HPDE6-E6E7 (cell line): ENCODE data around the gene REEP6.
"Not testable (repeated sequence)": the region's sequence is repeated elsewhere in the genome, so short reads cannot be mapped to it uniquely, and the experiment has no call there.

Experiments used
- DNase-seq: peaks from one replicate; pipeline ENCODE4 v3.0.0; 2011; ENCODE audit warnings: missing footprints; ENCODE audit errors: extremely low spot score

Gene REEP6

DNA sequence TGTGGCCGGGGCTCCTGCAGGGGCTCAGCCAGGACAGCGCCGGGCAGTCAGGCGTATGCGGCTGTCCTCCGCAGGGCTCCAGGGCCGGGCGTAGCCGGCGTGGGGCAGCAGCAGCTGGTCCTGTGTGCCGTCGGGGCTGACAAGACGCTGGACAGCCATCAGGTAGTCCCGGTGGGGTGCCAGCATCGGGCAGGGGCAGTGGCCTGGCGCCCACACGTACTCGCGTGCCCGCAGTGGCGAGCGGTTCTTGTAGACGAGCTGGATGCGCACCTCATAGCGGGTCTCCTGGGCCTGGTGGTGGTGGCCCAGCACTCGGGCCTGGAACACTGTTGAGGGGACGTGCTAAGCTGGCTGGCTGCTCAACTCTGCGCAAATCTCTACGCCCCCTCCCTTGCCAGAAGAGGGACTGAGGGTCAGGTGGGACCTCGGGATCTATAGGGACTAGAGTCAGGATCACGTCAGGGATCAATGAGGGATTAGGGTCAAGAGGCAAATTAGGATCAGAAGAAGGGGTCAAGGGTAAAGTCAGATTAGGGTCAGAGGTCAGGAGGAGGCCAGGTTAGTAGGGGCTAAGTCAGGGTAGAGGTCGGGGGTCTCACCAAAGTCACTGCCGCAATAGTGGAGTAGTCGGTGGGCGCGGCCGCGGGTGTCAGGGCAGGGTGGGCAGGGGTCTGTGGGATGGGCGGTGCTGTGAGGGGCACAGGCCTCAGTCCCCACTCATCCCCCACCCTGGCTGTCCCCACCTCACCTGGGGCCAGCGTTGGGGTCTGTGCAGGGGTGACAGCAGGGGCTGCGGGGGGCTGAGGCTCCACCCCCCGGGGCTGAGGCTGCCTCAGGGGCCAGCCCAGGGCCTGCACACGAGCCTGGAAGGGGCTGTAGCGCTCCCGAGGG is 15.3 kb downstream of the REEP6 start:
- DNase-seq: no peak

DNA sequence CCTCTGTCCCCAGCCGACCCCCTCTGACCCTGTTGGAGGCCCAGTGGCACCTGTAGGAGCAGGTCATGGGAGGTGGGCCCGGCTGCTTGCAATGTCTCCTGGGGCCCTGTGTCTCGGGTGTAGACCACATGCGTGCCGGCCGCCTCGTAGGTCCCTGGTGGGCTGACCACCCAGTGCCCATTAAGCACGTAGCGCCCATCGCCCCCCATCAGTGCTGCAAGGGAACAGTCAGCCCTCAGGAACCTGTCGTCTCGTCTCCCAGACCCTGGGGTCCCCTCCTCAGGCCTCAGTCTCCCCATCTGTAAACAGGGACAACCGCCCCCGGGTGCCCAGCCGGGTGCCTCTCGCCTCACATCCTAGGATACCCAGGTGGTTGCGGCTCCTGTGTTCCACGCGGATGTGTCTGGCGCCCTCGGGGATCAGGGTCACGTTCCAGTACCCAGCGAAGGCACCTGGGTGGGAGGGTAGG is 16.2 kb downstream of the REEP6 start:
- no peak for DNase-seq

- DNase-seq: peak; percentile 96
These were observed 17.0 kb downstream of the REEP6 start for GRCh38 chr19:1507763-1508506.

GRCh38 chr19:1508507-1508856 is 17.5 kb downstream of the REEP6 start:
- no peak for DNase-seq

DNA sequence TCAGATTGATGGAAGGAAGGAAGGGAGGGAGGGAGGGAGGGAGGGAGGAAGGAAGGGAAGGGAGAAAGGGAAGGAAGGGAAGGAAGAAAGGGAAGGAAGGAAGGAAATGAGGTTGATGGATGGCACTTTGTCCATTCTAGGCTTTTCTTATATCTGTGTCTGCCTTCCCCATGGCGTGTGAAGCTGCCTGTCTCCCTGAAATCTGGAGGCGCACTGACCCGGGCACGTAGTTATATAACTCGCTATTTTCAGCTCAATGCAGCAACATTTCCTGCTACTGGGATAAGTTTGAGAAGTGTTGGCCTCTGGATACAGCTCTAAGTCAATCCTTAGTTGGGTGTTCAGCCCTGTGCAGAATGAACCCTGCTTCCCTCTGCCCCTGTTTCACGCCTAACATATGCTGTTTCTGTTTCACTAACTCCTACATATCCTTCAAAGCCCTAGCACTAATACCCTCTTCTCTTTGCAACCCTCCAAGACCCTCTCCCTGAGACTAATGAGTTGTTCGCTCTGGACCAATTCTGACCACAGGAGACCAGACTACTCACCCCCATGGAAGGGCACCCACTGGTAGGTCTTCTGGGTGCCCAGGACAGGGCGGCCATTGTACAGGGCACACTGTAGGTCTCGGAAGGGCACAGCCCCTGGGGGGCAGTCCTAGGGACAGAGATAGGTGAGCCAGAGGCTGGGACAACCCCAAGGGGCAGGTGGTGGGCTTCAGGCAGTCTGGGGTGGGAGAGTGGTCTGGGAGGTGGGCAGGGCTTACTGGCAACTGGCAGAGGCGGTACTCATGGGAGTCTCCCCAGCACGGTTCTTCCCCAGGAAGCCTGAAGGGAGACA is 18.8 kb downstream of the REEP6 start:
- DNase-seq: no peak

DNA sequence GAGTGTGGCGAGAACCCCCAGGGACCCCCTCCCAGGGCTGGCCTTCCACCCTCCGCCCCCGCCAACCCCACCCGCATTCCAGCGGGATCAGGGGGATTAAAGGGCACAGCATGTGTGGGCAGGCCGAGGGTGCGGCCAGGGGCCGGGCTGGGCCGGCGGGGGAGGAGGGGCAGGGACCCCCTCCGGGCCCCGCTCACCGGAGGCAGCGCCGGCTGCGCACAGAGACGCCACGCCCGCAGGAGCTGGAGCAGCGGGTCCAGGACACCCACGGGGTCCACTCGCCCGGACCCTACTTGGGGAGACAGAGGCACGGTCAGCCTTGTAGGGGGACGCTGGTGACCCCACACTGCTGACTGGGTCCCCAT is 19.4 kb downstream of the REEP6 start:
- DNase-seq: no peak

GRCh38 chr19:1510807-1511206 is 19.8 kb downstream of the REEP6 start:
- DNase-seq: no peak

DNA sequence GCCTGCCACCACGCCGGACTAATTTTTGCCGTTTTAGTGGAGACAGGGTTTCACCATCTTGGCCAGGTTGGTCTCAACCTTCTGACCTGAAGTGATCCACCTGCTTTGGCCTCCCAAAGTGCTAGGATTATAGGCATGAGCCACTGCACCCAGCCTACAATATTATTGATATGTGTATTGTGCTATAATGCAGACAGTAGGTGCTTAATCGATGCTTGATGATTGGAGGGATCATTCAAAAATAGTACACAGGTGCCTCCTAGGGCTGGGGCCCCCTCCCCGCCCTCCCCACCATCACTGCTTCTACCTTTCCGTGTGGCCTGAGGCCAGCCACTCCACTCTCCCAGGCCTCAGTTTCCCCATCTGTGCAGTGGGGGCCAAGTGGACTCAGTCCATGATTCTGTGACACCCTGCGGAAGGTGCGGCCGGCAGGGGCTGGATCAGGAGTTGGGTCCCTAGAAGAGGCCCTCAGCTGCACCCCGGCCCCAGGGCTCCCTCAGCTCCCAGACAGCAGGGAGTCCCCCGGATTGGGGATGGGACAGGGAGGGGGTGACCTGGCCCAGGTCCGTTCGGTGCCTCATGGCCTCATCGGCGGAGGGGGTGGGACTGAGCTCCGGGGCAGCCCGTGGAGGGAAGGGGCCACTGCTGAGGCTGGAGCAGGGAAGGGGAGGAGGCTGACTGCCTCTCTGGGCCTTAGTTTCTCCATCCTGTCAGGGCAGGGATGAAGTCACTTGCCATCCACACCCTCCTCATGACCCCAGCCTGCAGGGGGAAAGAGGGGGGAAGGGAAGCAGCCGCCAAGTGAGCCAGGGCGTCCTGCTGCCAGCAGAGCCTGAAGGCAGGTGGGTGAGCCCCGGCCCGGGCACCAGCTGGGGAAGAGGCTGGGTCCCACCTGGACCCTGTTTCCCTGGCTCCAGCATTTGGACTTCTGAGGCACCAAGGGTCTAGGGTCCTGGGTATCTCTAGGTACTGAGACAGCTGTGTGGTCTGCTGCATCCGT is 20.6 kb downstream of the REEP6 start:
- DNase-seq: no peak

- peak; percentile 60 for DNase-seq
These were observed 21.9 kb downstream of the REEP6 start, which contains the start of gene ADAMTSL5 for GRCh38 chr19:1512671-1513498. Gene ADAMTSL5, minus strand, starts transcription at chr19:1513019. Its CDS starts 2,076 bp downstream, at chr19:1510943.

GRCh38 chr19:1513499-1514294 is 22.7 kb downstream of the REEP6 start:
- DNase-seq: peak; percentile 61

DNA sequence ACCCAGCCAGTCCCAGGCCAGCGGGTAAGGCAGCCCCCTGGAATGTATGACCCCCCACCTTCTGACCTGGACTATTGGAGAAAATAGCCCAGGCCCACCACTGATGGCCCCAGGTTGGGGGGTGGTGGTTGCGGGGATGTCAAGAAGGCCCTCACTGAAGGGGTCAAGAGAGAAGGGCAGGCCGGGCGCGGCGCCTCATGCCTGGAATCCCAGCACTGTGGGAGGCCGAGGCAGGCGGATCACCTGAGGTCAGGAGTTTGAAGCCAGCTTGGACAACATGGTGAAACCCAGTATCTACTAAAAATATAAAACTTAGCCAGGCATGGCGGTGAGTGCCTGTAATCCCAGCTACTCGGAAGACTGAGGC is 23.3 kb downstream of the REEP6 start:
- no peak for DNase-seq

DNA sequence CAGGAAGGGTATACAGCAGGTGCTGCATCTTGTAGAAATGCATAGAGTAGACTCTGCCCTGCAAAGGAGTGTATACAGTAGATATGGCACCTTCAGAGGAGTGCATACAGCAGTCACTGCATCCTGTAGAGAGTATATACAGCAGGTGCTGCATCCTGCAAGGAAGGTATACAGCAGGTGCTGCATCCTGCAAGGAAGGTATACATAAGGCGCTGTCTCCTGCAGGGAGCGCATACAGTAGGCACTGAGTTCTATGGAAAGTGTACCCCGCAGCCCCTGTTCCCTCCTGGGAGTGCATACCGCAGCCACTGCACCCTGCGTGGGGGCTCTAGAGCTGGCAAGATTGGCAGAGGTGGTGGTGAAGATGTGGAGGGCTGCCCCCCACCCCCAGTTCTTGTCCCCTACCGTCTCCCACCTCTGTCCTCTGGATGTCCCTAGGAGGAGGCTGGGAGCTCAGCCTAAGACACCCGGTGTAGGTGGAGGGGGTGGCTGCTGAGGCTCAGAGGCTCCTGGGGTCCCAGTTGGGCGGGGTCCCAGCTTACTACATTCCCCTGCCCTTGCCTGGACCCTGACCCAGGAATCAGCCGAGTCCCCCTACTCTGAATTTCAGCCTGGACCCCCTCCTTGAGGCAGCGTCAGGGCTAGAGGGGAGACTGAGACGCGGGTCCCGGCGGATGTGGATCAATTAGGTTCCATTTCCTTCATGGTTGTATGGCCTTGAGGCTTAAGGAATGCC is 24.2 kb downstream of the REEP6 start:
- DNase-seq: no peak

DNA sequence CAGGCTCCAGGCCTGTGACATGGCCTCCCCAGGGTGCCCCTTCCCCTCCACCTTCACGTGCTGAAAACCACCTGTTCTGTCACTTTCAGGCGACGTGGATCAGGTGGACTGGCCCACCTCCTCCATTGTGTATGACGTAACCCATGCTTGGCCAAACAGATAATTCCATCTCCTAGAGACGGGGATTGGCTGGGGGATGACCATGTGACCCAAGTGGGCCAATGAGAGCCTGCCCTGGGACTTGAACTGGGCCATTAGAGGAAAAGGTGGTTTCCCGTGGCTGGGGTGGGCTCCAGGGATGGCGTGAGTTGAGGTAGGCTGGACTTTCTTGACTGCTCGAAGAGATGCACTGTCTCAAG is 25.4 kb downstream of the REEP6 start:
- DNase-seq: no peak

- no peak for DNase-seq
These were observed 27.5 kb downstream of the REEP6 start for GRCh38 chr19:1518471-1518870.

DNA sequence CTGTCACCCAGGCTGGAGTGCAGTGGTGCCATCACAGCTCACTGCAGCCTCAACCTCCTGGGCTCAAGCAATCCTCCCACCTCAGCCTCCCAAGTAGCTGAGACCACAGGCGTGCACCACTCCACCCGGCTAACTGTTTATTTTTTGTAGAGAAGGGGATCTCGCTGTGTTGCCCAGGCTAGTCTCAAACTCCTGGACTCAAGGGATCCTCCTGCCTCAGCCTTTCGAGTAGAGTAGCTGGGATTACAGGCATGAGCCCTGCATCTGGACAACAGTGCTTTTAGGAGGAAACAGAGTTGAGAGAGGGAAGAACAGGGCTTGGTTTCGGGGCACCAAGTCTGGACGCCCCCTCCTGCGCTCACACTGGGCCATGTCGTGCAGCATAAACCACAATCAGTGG is 28.8 kb downstream of the REEP6 start:
- not testable (repeated sequence) for DNase-seq

DNA sequence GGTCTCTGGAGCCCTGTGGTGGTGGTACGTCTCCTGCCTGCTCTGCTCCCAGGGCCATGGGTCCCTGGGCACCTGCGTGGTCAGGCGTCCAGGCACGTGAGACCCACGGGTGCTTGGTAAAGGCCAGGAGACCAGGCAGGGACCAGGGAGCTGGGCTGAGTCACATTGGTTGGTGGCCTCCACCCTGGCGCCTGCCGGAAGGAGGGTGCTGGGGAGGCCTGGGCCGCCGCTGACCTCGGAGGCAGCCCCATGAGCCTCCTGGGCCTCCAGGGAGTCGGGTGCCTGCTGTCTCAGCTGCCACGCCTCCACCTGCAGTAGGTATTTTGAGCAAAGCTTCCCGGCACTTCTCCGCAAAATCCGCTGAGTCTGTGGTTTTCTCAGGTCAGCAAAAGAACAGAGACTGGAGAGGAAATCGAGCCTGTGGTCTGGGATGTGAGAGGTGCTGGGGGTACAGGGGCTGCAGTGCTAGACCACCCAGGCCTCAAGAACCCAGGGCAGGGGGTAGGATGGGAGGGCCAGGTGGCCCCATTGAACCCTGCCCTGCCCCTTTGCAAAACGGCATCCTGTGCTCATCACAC is 29.3 kb downstream of the REEP6 start:
- no peak for DNase-seq

GRCh38 chr19:1521636-1522035 is 30.7 kb downstream of the REEP6 start:
- no peak for DNase-seq

DNA sequence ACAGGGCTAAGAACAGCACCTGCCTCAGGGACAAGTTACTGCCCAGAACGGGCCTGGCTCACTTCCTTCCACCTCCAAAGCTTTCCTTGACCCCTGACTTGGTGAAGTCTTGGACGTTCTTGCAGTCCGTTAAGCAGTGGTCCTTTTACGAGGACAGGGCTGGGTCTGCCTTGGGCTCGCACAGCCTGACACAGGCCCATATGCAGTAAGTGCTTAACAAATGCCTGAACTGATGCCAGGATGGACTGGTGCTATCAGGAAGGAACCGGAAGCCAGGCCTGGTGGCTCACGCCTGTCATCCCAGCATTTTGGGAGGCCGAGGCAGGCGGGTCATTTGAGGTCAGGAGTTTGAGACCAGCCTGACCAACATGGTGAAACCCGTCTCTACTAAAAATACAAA is 31.1 kb downstream of the REEP6 start:
- DNase-seq: no peak
